Stimulated activated CD8-positive, alpha-beta memory T cell treated with anti-CD3 and anti-CD28 coated beads, Interleukin-4, amount 100 ng/mL, for 4 hours (primary cell): ENCODE measurements around the gene BTF3.
A peak's percentile ranks its signal among the peaks of the same experiment; 100 is the strongest.
"Not testable (repeated sequence)": the region's sequence is repeated elsewhere in the genome, so short reads cannot be mapped to it uniquely, and the experiment has no call there.

Experiments used
- DNase-seq, 2 donors: peaks; one replicate each; pipeline ENCODE4 v3.0.0-alpha.2; 2020; ENCODE audit warnings: low read depth in 2 of 2, low spot score in 1 of 2

BTF3 gene

GRCh38 chr5:73498057-73498992, at the start of gene BTF3:
BTF3 (plus strand) TSS chr5:73498442; CDS start chr5:73498668, 226 bp downstream.
- DNase-seq: peak; percentile 85 to 86

- no peak for DNase-seq
Observed at GRCh38 chr5:73448463-73449136, 49.6 kb upstream of the BTF3 start, which contains the start of gene FOXD1. FOXD1 (minus strand) TSS chr5:73448777; CDS start chr5:73448362, 415 bp downstream.

DNA sequence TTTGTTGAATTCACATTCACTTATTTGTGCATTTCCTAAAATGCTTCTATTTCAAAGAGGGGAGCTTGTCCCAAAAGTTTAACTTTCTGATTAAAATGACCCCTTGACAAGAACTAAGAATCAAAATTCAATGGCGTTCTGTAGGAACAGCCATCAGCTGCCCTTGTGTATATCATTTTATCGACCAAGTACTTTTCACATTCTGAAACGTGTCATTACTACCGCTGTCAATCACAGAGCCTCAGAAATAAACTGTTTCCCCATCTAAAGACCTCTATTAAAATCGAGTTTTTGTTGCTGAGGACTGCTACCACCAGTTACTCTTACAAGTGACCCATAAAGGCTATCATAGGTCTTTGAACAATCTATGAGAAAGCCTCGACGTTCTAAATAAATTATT, 48.1 kb upstream of the BTF3 start:
- DNase-seq: no peak

GRCh38 chr5:73450672-73451223, 47.5 kb upstream of the BTF3 start:
- DNase-seq: no peak

DNA sequence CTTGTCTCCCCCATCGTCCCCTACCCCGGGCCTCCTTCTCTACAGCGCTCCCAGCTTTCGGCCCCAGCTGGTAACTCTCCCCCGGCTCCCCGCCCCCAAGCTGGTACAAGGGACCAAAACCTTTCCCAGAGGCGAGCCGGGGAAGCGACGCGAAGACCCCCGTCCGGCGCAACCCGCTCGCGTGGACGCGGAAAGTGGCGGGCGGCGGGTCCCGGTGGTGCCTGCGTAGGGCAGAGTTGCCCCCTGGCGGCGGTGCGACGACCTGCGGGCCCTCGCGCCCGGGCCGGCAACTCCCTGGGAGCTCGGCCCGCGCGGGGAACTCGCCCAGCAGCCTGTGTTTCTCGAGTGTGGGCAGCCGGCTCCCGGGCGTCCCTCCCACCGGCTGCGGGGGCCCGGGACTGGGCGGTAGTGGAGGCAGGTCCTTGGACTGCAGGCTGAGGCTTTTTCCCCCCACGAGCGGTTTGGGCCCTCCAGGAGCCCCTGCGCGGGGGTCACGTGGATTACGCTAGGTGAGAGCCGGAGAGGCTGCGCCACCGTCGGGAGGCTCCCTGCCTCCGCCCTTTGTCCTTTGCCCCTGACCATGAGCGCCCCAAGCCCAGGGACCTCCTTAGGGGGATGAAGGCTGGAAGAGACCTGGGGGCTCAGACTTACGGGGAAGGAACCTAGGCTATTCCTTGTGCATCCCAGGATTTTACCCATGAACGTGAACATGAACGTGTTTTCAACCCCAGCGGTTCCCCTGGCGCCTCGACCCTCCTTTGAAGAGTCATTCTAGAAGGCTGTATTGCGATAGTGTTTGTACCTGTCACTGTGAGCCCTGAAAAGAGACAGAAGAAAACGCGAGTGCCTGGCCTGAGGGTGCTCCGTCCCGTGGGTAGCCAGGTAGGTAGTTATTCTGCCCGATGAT, 46.8 kb upstream of the BTF3 start:
- DNase-seq: peak in 1 of 2 donors; percentile 18

GRCh38 chr5:73452215-73452614, 46.0 kb upstream of the BTF3 start:
- DNase-seq: no peak

GRCh38 chr5:73454379-73455036, 43.7 kb upstream of the BTF3 start:
- no peak for DNase-seq

GRCh38 chr5:73456462-73456861, 41.8 kb upstream of the BTF3 start:
- DNase-seq: not testable (repeated sequence)

DNA sequence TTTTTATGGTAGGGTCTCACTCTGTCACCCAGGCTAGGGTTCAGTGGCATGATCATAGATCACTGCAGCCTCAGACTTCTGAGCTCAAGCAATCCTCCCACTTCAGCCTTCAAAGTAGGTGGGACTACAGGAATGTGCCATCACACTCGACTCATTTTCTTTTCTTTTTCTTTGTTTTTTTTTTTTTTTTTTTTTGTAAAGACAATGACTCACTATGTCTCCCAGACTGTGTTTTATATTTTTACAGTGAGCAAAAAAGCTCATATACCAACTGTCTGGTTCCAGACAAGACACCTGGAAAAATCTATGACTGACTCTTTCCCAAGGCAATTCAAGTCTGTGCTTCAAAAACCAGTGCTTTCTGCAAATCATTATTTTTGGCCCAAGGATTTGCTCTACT, 38.9 kb upstream of the BTF3 start:
- no peak for DNase-seq

DNA sequence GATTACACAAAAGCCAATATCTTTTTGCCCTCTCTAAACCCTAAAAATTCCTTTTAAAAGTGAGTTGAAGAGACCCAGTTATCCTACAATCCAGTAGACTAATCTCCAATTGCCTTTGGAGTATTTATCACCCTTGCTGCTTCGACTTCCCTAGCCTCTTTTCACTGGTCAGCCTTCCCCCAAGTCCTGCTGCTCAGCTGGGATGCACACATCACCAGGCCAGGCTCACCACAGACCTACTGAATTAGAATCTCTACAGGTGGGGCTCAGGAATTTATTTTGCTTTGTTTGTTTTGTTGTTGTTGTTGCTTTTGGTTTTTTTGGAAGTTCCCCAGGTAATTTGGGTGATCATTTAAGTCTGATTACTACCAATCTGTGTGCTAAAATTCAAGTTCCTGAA, 38.1 kb upstream of the BTF3 start:
- no peak for DNase-seq

DNA sequence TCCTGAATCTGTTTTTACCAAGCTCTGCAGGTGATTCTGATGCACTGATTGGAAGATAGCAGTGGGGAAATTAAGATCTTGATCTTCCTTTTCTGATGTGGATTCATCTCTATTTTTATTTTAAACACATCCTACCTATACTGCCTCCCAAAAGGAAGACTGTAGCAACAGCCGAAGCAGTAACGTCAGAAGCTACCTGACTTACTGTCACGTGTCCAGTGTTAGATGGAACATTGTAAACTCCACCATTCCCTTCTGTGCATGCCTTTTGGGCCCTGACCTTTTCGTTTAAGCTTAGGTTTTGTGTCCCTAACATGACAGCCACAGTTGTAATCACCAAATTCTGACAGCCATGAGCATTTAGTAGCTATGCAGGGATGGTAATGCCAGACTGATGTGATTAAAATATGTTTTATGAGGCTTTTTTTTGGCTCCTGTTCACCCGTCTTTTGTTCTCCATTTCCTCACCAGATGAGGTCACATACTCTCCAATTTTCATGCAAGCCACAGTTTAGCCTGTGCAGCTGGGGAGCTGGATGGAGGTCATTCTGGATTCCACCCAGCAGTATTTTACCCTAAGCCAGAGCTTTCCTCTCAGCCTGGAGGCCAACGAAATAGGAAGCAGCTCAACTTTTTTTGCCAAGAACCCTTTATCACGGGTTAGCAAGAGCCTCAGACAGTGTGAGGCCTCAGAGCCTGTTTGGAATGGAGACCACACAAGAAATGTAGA, 34.1 kb upstream of the BTF3 start:
- no peak for DNase-seq

- not testable (repeated sequence) for DNase-seq
Observed at GRCh38 chr5:73468638-73469037, 29.6 kb upstream of the BTF3 start.

DNA sequence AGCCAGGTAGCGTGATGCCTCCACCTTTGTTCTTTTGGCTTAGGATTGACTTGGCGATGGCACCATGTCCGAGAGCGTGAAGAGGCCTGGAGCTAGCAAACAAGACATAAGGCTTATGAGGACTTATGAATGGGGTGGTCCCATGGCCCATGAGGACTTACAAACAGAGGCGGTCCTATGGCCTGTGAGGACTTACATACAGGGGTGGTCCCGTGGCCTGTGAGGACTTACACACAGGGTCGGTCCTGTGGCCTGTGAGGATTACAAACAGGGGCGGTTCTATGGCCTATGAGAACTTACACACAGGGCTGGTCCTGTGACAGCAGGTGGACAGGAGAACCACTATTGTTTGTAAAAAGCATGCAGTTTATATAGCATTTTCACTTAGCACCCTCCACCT, 28.4 kb upstream of the BTF3 start:
- no peak for DNase-seq

DNA sequence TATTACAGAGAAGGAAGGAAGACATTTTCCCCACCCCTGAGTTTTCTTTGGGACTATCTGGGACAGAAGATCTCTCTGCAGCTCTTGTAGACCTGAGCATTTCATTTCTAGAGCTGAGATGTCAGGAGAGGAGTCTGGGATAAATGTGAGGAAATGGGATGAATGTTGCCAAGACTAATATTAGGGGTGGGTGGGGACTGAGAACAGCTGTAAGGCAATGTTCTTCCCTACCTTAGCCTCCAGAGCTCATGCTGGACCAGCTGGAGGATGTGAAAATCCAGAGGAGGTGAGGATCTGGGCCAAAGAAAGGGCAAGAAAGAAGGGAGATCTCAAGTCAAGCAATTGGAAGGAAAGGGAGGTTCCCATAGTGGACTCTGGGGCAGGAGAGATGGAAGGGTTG, 26.6 kb upstream of the BTF3 start:
- no peak for DNase-seq

DNA sequence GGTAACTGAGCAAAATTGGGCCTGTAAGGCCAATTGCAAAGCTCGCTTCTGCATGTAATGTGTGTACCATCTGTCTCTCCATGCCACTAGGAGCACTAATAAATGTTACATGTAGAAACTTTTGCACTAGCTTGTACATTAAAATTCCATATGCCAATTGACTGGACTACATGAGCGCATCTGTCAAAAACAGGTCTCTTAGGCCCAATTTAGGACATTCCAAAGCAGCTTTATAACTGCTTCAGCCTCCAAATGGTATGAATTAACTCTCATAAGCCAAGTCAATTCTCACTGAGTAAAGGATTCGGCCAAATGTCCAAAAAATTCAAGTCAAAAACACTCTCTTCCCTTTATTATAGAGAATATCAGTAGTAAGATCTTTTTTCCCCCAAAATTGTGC, 26.1 kb upstream of the BTF3 start:
- DNase-seq: no peak

DNA sequence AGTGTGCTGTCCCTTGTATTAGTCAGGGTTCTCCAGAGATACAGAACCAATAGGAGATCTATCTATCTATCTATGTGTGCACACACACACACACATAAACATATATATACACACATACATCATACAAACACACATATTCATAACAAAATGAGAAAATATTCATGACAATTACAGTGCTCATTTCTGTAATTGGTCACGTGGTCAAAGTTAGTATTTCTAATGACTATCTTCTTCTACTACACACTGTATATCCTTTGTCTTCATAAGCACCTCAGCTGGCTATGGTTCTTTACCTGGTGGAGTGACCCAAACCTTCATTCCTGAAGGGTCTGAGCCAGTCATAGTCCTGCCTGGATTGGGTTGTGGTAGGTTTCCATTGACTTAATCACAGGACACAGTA, 17.7 kb upstream of the BTF3 start:
- no peak for DNase-seq

DNA sequence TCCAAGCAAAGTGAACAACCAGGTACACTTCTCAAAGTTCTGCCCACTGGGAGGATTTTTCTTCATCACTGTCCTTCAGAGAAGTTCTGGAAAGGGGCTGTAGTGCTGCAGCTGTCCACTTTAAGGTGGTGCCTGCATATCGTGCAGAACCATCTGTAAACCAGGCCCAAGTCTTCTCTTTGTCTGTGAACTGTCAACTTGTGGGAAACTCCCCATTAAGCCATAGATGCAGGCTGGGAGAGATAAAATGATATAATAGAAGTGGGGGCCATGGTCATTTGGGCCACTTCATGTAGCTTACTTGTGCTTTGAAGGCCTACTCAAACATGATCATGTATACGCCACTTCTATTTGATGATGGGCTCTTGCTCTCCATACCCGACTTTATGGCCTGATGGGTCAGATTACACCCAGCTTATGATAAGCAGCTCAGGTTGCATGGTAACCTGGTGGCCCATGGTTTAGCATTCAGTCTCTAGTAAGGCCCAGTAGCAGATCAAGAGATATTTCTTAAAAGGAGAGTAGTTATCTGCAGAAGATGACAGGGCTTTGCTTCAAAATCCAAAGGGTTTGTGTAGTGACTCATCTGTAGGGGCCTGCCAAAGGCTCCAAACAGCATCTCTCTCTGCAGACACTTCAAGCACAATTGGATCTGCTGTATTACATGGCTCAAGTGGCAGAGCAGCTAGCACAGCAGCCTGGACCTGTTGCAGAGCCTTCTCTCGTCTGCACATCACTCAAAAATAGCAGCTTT, 15.7 kb upstream of the BTF3 start:
- no peak for DNase-seq

DNA sequence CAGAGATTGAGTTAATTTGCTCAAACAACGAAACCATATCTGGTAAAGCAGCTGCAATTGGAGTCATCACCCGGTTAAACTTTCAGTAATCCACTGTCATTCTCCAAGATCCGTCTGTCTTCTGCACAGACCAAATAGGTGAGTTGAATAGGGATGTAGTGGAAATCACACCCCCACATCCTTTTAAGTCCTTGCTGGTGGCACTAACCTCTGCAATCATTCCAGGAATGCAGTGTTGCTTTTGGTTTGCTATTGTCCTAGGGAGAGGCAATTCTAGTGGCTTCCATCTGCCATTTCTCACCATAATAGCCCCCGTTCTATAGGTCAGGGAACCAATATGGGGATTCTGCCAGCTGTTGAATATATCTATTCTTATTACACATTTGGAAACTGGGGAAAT, 14.6 kb upstream of the BTF3 start:
- no peak for DNase-seq

GRCh38 chr5:73484511-73484910, 13.7 kb upstream of the BTF3 start:
- DNase-seq: no peak
